GM12878 (cell line): ENCODE results near the gene IKZF1. TPM values are rescaled to one million over a fixed set of nuclear protein-coding genes. Genes with fewer than 3 reads are reported as not detected.
A peak's percentile ranks its signal among the peaks of the same experiment; 100 is the strongest.

Source experiments
- BRCA1 ChIP-seq: IDR thresholded peaks from 2 replicates; pipeline ENCODE4 v1.6.1; 2011; ENCODE audit warnings: low read depth, low read length, improper control_type of control experiment
- ESRRA ChIP-seq: IDR thresholded peaks from 2 replicates; pipeline ENCODE4 v1.6.1; 2012; ENCODE audit warnings: mild to moderate bottlenecking, low read length, improper control_type of control experiment
- FOS ChIP-seq: IDR thresholded peaks from 3 replicates; pipeline ENCODE4 v1.6.1; 2011; ENCODE audit warnings: borderline replicate concordance; ENCODE audit not compliant: insufficient read length; ENCODE audit errors: extremely low read depth
- GABPA ChIP-seq: IDR thresholded peaks from 2 replicates; pipeline ENCODE4 v1.6.1; 2014; ENCODE audit warnings: antibody characterized with exemption, low read depth, mild to moderate bottlenecking, inconsistent platforms
- GATAD2B ChIP-seq: fragments of 450-650 bp; conservative IDR thresholded peaks from 2 replicates; pipeline ENCODE4 v1.6.1; 2017; ENCODE audit warnings: low read depth, mild to moderate bottlenecking, moderate library complexity
- JUNB ChIP-seq: IDR thresholded peaks from 2 replicates; pipeline ENCODE4 v1.6.1; 2016; ENCODE audit warnings: antibody characterized with exemption, mild to moderate bottlenecking
- JUND ChIP-seq: IDR thresholded peaks from 2 replicates; pipeline ENCODE4 v1.6.1; 2012; ENCODE audit warnings: low read depth, mild to moderate bottlenecking, low read length, improper control_type of control experiment, moderate library complexity
- KAT2A ChIP-seq: conservative IDR thresholded peaks from 2 replicates; pipeline ENCODE4 v1.6.1; 2011; ENCODE audit warnings: low read depth, low read length; ENCODE audit not compliant: control insufficient read depth
- NFIC ChIP-seq: IDR thresholded peaks from 2 replicates; pipeline ENCODE4 v1.6.1; 2012; ENCODE audit warnings: low read depth, mild to moderate bottlenecking, inconsistent platforms, low read length, moderate library complexity
- NFXL1 ChIP-seq: fragments of 450-650 bp; IDR thresholded peaks from 2 replicates; pipeline ENCODE4 v1.6.1; 2017; ENCODE audit warnings: antibody characterized with exemption, mild to moderate bottlenecking, borderline replicate concordance
- NR2F1 ChIP-seq: fragments of 450-650 bp; conservative IDR thresholded peaks from 2 replicates; pipeline ENCODE4 v1.6.1; 2017; ENCODE audit warnings: mild to moderate bottlenecking
- NRF1 ChIP-seq: conservative IDR thresholded peaks from 2 replicates; pipeline ENCODE4 v1.6.1; 2011; ENCODE audit warnings: mild to moderate bottlenecking, low read depth, low read length, improper control_type of control experiment
- PAX5 ChIP-seq: IDR thresholded peaks from 2 replicates; pipeline ENCODE4 v1.6.1; 2011; ENCODE audit warnings: low read depth, low read length, borderline replicate concordance
- POLR2AphosphoS5 ChIP-seq: IDR thresholded peaks from 2 replicates; pipeline ENCODE4 v1.6.1; 2011; ENCODE audit warnings: mild to moderate bottlenecking, low read length, inconsistent platforms
- RELA ChIP-seq: fragments of 450-650 bp; IDR thresholded peaks from 2 replicates; pipeline ENCODE4 v1.8.0; 2014; ENCODE audit warnings: borderline replicate concordance; ENCODE audit not compliant: partially characterized antibody
- RUNX3 ChIP-seq: IDR thresholded peaks from 2 replicates; pipeline ENCODE4 v1.6.1; 2012; ENCODE audit warnings: low read length, inconsistent platforms
- STAT3 ChIP-seq: IDR thresholded peaks from 2 replicates; pipeline ENCODE4 v1.6.1; 2011; ENCODE audit warnings: low read depth, low read length, improper control_type of control experiment
- SUPT20H ChIP-seq: IDR thresholded peaks from 2 replicates; pipeline ENCODE4 v1.6.1; 2011; ENCODE audit warnings: low read depth, mild to moderate bottlenecking, low read length, moderate library complexity, borderline replicate concordance; ENCODE audit not compliant: control insufficient read depth
- TBL1XR1 ChIP-seq: IDR thresholded peaks from 2 replicates; pipeline ENCODE4 v1.6.1; 2012; ENCODE audit warnings: low read depth, low read length, improper control_type of control experiment
- TCF3 ChIP-seq: IDR thresholded peaks from 2 replicates; pipeline ENCODE4 v1.6.1; 2012; ENCODE audit warnings: low read depth, mild to moderate bottlenecking, low read length, borderline replicate concordance; ENCODE audit not compliant: insufficient read depth
- ZSCAN29 ChIP-seq: fragments of 450-650 bp; IDR thresholded peaks from 2 replicates; pipeline ENCODE4 v1.6.1; 2017; ENCODE audit warnings: mild to moderate bottlenecking, moderate library complexity
- polyA plus RNA-seq, 11 experiments: library from polyadenylated mRNA; depleted of rRNA in 4 of 11; unstranded in 6 of 11; stranded (reverse) in 5 of 11; fragments of >200 nt; fragmentation: Nextera tagmentation in 4 of 11; fragmentation: Illumina TruSeq in 1 of 11; extraction: Ambion mirVana in 4 of 11; extraction: Trizol in 1 of 11; gene quantifications; 1 replicate in 1 of 11; 2 replicates in 10 of 11; pipeline versions ENCODE4 v1.2.1 to v1.2.3, GENCODE V29; 2011 to 2016; ENCODE audit warnings: inconsistent platforms in 2 of 11, missing spikeins in 2 of 11, low read depth in 1 of 11
- total RNA-seq, 4 experiments: library from RNA; depleted of rRNA in 3 of 4; stranded (reverse); fragments of >200 nt in 3 of 4; fragmentation: Illumina TruSeq in 1 of 4; extraction: Trizol in 1 of 4; gene quantifications; 2 replicates each; pipeline versions ENCODE4 v1.2.1 to v1.2.3, GENCODE V29; 2013 to 2021
- TF ChIP-seq, protein P1 (sequence below): fragments of 450-650 bp; conservative IDR thresholded peaks from 2 replicates; pipeline ENCODE4 v1.6.1; 2017; ENCODE audit warnings: mild to moderate bottlenecking, moderate library complexity
- TF ChIP-seq, protein P2 (sequence below): fragments of 450-650 bp; IDR thresholded peaks from 2 replicates; pipeline ENCODE4 v1.6.1; 2018; ENCODE audit warnings: borderline replicate concordance, mild to moderate bottlenecking; ENCODE audit not compliant: partially characterized antibody
- TF ChIP-seq, protein P3 (sequence below): fragments of 150-350 bp; IDR thresholded peaks from 2 replicates; pipeline ENCODE4 v1.6.1; 2016; ENCODE audit warnings: low read depth, low read length

Gene IKZF1
- total and polyA plus RNA-seq, 10 of the 15 experiments (the other 5 are each of a cell fraction or from before 2014, with no cell fraction given) = 27.2 to 125 (median 71.6) TPM

DNA sequence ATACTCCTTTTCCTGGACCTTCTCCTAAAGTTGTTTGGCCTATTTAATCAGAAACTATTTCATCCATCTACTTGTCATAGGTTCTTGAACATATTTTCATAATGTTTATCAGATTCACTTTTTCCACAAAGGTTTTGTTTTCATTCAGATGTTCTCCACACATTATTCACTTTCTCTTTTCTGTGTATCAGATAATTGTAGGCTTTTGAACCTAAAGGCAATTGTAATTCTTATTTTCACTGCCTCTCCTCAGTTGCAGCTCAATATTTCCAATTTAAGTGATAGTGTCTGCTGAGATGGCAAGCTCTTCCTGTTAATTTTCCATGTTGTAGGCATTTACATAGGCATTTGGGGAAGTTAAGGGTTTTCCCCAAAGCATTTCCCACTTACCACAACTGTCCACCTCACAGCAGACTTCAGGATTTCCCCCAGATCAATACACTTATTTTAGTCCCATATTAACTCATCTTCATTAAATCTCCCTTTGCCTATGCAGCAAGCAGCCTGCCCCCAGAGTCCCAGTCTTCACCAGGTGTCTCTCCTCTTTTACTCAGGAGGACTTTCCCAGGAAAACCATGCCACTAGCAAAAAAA lies 12.3 kb upstream of the IKZF1 start (continued):
- peak; percentile 30 for TF ChIP-seq RELA
- TF ChIP-seq, protein P1, sequence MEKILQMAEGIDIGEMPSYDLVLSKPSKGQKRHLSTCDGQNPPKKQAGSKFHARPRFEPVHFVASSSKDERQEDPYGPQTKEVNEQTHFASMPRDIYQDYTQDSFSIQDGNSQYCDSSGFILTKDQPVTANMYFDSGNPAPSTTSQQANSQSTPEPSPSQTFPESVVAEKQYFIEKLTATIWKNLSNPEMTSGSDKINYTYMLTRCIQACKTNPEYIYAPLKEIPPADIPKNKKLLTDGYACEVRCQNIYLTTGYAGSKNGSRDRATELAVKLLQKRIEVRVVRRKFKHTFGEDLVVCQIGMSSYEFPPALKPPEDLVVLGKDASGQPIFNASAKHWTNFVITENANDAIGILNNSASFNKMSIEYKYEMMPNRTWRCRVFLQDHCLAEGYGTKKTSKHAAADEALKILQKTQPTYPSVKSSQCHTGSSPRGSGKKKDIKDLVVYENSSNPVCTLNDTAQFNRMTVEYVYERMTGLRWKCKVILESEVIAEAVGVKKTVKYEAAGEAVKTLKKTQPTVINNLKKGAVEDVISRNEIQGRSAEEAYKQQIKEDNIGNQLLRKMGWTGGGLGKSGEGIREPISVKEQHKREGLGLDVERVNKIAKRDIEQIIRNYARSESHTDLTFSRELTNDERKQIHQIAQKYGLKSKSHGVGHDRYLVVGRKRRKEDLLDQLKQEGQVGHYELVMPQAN = no peak
- TF ChIP-seq GABPA = 0 out of 2 replicates have a peak, but pooled peaks have one; percentile 9
- TF ChIP-seq POLR2AphosphoS5 = no peak
- TF ChIP-seq, protein P2, sequence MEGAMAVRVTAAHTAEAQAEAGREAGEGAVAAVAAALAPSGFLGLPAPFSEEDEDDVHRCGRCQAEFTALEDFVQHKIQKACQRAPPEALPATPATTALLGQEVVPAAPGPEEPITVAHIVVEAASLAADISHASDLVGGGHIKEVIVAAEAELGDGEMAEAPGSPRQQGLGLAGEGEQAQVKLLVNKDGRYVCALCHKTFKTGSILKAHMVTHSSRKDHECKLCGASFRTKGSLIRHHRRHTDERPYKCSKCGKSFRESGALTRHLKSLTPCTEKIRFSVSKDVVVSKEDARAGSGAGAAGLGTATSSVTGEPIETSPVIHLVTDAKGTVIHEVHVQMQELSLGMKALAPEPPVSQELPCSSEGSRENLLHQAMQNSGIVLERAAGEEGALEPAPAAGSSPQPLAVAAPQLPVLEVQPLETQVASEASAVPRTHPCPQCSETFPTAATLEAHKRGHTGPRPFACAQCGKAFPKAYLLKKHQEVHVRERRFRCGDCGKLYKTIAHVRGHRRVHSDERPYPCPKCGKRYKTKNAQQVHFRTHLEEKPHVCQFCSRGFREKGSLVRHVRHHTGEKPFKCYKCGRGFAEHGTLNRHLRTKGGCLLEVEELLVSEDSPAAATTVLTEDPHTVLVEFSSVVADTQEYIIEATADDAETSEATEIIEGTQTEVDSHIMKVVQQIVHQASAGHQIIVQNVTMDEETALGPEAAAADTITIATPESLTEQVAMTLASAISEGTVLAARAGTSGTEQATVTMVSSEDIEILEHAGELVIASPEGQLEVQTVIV = no peak
- no peak for TF ChIP-seq BRCA1
- peak; percentile 86; the same call in 1 of the 2 replicates for TF ChIP-seq NFIC
- TF ChIP-seq GATAD2B = no peak
- no peak for TF ChIP-seq STAT3
- no peak for TF ChIP-seq NRF1
- no peak for TF ChIP-seq KAT2A
- TF ChIP-seq SUPT20H = no peak
- TF ChIP-seq, protein P3, sequence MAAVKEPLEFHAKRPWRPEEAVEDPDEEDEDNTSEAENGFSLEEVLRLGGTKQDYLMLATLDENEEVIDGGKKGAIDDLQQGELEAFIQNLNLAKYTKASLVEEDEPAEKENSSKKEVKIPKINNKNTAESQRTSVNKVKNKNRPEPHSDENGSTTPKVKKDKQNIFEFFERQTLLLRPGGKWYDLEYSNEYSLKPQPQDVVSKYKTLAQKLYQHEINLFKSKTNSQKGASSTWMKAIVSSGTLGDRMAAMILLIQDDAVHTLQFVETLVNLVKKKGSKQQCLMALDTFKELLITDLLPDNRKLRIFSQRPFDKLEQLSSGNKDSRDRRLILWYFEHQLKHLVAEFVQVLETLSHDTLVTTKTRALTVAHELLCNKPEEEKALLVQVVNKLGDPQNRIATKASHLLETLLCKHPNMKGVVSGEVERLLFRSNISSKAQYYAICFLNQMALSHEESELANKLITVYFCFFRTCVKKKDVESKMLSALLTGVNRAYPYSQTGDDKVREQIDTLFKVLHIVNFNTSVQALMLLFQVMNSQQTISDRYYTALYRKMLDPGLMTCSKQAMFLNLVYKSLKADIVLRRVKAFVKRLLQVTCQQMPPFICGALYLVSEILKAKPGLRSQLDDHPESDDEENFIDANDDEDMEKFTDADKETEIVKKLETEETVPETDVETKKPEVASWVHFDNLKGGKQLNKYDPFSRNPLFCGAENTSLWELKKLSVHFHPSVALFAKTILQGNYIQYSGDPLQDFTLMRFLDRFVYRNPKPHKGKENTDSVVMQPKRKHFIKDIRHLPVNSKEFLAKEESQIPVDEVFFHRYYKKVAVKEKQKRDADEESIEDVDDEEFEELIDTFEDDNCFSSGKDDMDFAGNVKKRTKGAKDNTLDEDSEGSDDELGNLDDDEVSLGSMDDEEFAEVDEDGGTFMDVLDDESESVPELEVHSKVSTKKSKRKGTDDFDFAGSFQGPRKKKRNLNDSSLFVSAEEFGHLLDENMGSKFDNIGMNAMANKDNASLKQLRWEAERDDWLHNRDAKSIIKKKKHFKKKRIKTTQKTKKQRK = no peak
- no peak for TF ChIP-seq NFXL1
- no peak for TF ChIP-seq TCF3
- peak; percentile 33 for TF ChIP-seq JUNB
- peak; percentile 88 for TF ChIP-seq RUNX3
- no peak for TF ChIP-seq PAX5
- TF ChIP-seq ZSCAN29 = 0 out of 2 replicates have a peak, but pooled peaks have one; percentile 32
- TF ChIP-seq ESRRA = no peak
- TF ChIP-seq NR2F1 = no peak
- no peak for TF ChIP-seq TBL1XR1
- no peak for TF ChIP-seq JUND
- TF ChIP-seq FOS = no peak
